Measurements from ENCODE around the gene XPNPEP1.

DNA sequence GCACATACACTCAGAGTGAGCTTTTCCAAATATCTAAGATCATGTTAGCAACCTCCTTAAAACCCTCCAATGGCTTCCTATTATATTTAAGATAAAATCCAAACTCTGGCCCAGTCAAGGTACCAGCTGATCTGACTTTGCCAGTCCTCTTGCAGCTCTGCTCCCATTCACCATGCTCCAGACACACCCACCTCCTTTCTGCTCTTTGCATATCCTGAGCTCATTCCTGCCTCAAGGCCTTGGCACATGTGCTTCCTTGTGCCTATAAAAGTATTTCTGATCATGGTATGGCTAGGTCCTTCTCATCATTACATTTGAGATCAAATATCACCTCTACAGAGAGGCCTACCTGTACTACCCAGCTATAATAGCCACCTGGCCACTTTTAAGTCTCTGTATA lies 27.5 kb downstream of the XPNPEP1 start:
- TF ChIP-seq, protein P1, sequence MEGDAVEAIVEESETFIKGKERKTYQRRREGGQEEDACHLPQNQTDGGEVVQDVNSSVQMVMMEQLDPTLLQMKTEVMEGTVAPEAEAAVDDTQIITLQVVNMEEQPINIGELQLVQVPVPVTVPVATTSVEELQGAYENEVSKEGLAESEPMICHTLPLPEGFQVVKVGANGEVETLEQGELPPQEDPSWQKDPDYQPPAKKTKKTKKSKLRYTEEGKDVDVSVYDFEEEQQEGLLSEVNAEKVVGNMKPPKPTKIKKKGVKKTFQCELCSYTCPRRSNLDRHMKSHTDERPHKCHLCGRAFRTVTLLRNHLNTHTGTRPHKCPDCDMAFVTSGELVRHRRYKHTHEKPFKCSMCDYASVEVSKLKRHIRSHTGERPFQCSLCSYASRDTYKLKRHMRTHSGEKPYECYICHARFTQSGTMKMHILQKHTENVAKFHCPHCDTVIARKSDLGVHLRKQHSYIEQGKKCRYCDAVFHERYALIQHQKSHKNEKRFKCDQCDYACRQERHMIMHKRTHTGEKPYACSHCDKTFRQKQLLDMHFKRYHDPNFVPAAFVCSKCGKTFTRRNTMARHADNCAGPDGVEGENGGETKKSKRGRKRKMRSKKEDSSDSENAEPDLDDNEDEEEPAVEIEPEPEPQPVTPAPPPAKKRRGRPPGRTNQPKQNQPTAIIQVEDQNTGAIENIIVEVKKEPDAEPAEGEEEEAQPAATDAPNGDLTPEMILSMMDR (IDR thresholded peaks at IDR 0.05) = no peak
- TF ChIP-seq POLR2A (IDR thresholded peaks at IDR 0.05) (no peak), EP300 (IDR thresholded peaks at IDR 0.05; ENCODE audit: low read depth) (no peak), POLR2AphosphoS5 (IDR thresholded peaks at IDR 0.05) (no peak)

Measured in transverse colon (tissue), 4 donors.